Ectodermal cell (in vitro differentiated cells): ENCODE results near the gene ZNF521.

Experiments
- H3K27ac ChIP-seq: 2 replicates; pipeline ENCODE4 v1.7.0; 2013; ENCODE audit warnings: mild to moderate bottlenecking, low read depth, low read length; ENCODE audit not compliant: insufficient read depth, poor library complexity, severe bottlenecking
- H3K27me3 ChIP-seq: 2 replicates; pipeline ENCODE4 v1.7.0; 2013; ENCODE audit warnings: mild to moderate bottlenecking, low read length; ENCODE audit not compliant: insufficient read depth, control insufficient read depth, poor library complexity, severe bottlenecking
- H3K36me3 ChIP-seq: one replicate; pipeline ENCODE4 v1.7.0; 2013; ENCODE audit warnings: low read length; ENCODE audit not compliant: control insufficient read depth, insufficient read depth
- H3K4me1 ChIP-seq: one replicate; pipeline ENCODE4 v1.7.0; 2013; ENCODE audit warnings: low read length; ENCODE audit not compliant: control insufficient read depth, insufficient read depth
- H3K4me3 ChIP-seq: 2 replicates; pipeline ENCODE4 v1.7.0; 2013; ENCODE audit warnings: low read depth, low read length, control low read depth; ENCODE audit not compliant: insufficient read depth
- H3K9me3 ChIP-seq: 2 replicates; pipeline ENCODE4 v1.7.0; 2013; ENCODE audit warnings: mild to moderate bottlenecking, low read length, moderate library complexity; ENCODE audit not compliant: control insufficient read depth
- WGBS, 2 experiments: methylation state at CpG; one replicate each; pipeline ENCODE4 v1.1.7; 2013; ENCODE audit warnings: missing lambda C conversion rate in 2 of 2; 5-methylcytosine and 5-hydroxymethylcytosine counted together

The ZNF521 gene

DNA sequence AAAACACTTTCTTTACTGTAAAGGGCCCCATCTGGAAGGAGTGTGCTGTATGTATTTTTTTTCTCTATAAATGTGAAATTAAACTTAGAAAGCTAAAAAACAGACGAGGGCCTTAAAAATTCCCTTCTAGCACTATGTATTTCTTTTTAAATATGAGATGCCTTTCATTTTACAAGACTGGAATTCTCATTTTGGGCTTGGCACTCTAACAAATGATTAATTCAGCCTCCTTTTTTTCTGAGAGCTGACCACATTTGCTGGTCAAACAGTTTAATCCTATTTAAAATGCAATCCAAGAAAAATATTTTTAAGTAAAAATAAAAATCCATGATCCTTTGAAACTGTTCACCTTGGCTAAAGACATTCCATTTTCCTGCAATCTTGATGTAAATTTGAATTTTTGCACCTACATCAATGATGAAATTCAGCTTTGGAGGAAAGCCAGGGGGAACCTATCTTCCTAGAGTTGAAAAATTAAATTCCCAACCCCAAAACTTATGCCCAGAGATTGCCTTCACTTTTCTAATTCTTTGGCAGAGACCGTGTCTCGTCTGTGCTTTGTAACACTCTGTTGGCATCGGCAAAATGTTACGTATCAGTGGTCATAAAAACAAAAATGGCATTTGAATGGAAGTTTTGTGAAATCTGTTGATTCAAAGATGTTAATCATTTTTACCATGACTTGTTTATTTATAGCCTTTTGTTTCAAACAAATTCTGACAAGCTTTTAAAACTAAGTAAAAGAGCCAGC lies 284.5 kb downstream of the ZNF521 start:
- no peaks in the 10 kb centered on the region for H3K27me3 ChIP-seq
- H3K27ac ChIP-seq, result no peak overlapping the region
- 99% methylated on average over 5 of the region's 5 CpGs for WGBS, 2 experiments
- H3K36me3 ChIP-seq, result peaks cover 7% of the 10 kb centered on the region
- H3K4me3 ChIP-seq, result no peak overlapping the region
- no peaks in the 10 kb centered on the region for H3K4me1 ChIP-seq
- H3K9me3 ChIP-seq, result no peaks in the 10 kb centered on the region

GRCh38 chr18:25066516-25066915 lies 285.4 kb downstream of the ZNF521 start:
- Histone ChIP-seq H3K4me1 (no peaks in the 10 kb centered on the region), H3K4me3 (no peak overlapping the region), H3K36me3 (peaks cover 3% of the 10 kb centered on the region), H3K27me3 (no peaks in the 10 kb centered on the region), H3K27ac (no peak overlapping the region), H3K9me3 (no peaks in the 10 kb centered on the region)
- 80 to 81% methylated on average over 3 of the region's 3 CpGs for WGBS, 2 experiments

- H3K27ac ChIP-seq, result no peak overlapping the region
- no peaks in the 10 kb centered on the region for H3K27me3 ChIP-seq
- no peaks in the 10 kb centered on the region for H3K4me1 ChIP-seq
- no peak overlapping the region for H3K4me3 ChIP-seq
- no peaks in the 10 kb centered on the region for H3K9me3 ChIP-seq
- WGBS, 2 experiments, result 94 to 97% methylated on average over 1 of the region's 1 CpG
- H3K36me3 ChIP-seq, result peaks cover 7% of the 10 kb centered on the region
These were observed 289.2 kb downstream of the ZNF521 start for GRCh38 chr18:25062720-25063119.

GRCh38 chr18:25061395-25061794 lies 290.6 kb downstream of the ZNF521 start:
- no peak overlapping the region for H3K4me3 ChIP-seq
- H3K27ac ChIP-seq, result no peak overlapping the region

DNA sequence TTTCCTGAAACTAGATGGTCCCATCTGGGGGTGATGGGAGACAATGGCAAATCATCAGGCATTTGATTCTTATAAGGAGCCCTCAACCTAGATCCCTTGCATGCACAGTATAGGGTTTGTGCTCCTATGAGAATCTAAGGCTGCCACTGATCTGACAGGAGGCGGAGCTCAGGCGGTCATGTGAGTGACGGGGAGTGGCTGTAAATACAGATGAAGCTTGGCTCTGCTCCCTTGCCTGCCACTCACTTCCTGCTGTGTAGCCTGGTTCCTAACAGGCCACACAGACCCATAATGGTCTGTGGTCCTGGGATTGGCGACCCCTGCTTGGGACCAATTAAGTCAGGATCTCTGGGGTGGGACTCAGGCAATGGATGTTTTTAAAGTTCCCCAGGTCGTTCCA lies 293.4 kb downstream of the ZNF521 start:
- Histone ChIP-seq H3K27ac (no peak overlapping the region), H3K4me3 (no peak overlapping the region), H3K9me3 (no peaks in the 10 kb centered on the region), H3K36me3 (peaks cover 4% of the 10 kb centered on the region), H3K4me1 (no peaks in the 10 kb centered on the region), H3K27me3 (no peaks in the 10 kb centered on the region)
- 88 to 93% methylated on average over 5 of the region's 5 CpGs for WGBS, 2 experiments

More at GRCh38 chr18:25061395-25061794, 290.6 kb downstream of the ZNF521 start:
- no peaks in the 10 kb centered on the region for H3K27me3 ChIP-seq
- no peaks in the 10 kb centered on the region for H3K4me1 ChIP-seq
- H3K36me3 ChIP-seq, result peaks cover 7% of the 10 kb centered on the region
- no peaks in the 10 kb centered on the region for H3K9me3 ChIP-seq
- WGBS, 2 experiments, result 87 to 94% methylated on average over 2 of the region's 2 CpGs

DNA sequence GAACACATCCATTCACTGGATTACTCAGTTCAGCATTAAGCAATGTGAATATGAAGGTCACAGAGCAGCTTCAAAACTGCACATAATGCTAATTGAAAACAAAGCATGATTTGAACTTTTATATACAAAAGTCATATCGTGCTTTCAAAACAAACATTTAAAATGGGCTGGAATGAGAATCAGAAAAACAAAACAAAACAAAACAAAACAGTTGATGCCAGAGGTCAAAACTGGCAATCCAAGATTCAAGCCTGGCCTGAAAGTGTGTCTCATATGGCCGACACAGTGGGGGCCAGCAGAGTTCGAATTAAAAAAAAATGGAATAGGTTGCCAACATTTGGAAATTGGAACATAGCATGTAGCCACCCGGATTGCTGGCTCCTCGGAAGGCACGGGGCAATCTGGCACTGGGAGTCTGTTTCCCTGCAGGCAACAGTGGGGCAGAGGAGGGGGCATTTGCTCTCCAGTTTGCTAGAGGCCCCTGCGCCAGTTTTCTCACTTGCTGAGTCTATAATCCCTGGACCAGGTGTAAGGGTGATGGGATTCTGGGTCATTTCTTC lies 294.4 kb downstream of the ZNF521 start:
- WGBS, 2 experiments, result 93 to 95% methylated on average over 7 of the region's 7 CpGs

GRCh38 chr18:25056429-25056828 lies 295.5 kb downstream of the ZNF521 start:
- WGBS, 2 experiments, result 94 to 96% methylated on average over 8 of the region's 8 CpGs
- H3K27ac ChIP-seq, result no peak overlapping the region
- H3K4me1 ChIP-seq, result no peaks in the 10 kb centered on the region
- no peaks in the 10 kb centered on the region for H3K9me3 ChIP-seq
- no peak overlapping the region for H3K4me3 ChIP-seq
- H3K27me3 ChIP-seq, result no peaks in the 10 kb centered on the region
- H3K36me3 ChIP-seq, result peaks cover 4% of the 10 kb centered on the region

More for the DNA sequence above, 294.4 kb downstream of the ZNF521 start:
- Histone ChIP-seq H3K27me3 (no peaks in the 10 kb centered on the region), H3K27ac (no peak overlapping the region), H3K9me3 (no peaks in the 10 kb centered on the region), H3K36me3 (peaks cover 4% of the 10 kb centered on the region), H3K4me1 (no peaks in the 10 kb centered on the region), H3K4me3 (no peak overlapping the region)

DNA sequence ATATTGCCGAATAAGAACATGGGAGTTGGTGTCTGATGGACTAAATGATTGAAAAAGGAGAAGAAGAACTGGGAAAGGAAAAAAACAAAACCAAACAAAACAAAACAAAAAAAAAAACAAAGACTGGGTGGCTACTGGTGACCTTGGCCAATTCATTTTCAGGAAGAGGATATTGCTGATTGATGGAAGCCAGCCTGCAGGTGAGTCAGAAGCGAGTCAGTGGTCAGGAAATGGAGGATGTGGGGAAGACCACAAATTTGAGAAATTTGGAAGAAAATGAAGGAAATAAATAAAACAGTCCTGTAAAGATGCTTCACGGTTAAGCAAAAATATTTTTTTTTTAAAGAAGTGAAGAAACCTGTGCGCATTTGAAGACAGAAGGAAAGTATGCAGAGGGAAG lies 296.9 kb downstream of the ZNF521 start:
- Histone ChIP-seq H3K27me3 (no peaks in the 10 kb centered on the region), H3K4me1 (no peaks in the 10 kb centered on the region), H3K4me3 (no peak overlapping the region), H3K9me3 (no peaks in the 10 kb centered on the region), H3K36me3 (no peaks in the 10 kb centered on the region), H3K27ac (no peak overlapping the region)
- 95 to 97% methylated on average over 4 of the region's 4 CpGs for WGBS, 2 experiments

DNA sequence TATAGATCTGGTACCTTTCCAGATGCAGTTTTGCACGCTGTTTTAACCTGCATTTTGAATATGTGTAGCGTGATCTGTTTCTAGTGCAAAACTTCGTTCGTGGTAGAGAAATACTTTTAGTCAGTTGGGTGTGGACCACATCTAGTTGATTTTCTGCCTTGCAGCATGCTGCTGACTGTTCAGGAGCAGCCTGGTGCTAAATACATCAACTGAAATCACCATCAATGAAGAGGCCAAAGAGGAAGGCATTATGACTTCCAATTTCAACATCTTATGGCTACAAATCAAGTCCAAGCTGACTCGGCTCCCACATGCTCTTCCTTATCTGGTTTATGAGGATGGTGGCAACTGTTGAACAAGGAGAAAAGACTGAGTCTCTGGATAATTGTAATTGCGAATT lies 298.5 kb downstream of the ZNF521 start:
- no peaks in the 10 kb centered on the region for H3K9me3 ChIP-seq
- 98% methylated on average over 6 of the region's 6 CpGs for WGBS, 2 experiments

GRCh38 chr18:25052511-25052921 lies 299.4 kb downstream of the ZNF521 start:
- Histone ChIP-seq H3K4me3 (no peak overlapping the region), H3K27ac (no peak overlapping the region), H3K9me3 (no peaks in the 10 kb centered on the region), H3K27me3 (no peaks in the 10 kb centered on the region), H3K36me3 (no peaks in the 10 kb centered on the region), H3K4me1 (no peaks in the 10 kb centered on the region)
- WGBS, 2 experiments, result 92 to 100% methylated on average over 4 of the region's 4 CpGs

More for the DNA sequence above, 298.5 kb downstream of the ZNF521 start:
- H3K27ac ChIP-seq, result no peak overlapping the region
- no peaks in the 10 kb centered on the region for H3K27me3 ChIP-seq
- no peaks in the 10 kb centered on the region for H3K36me3 ChIP-seq
- no peak overlapping the region for H3K4me3 ChIP-seq
- no peaks in the 10 kb centered on the region for H3K4me1 ChIP-seq
